CD4-positive, CD25-positive, alpha-beta regulatory T cell (primary cell): ENCODE data around the gene TNP1. TPM values are rescaled to one million over a fixed set of nuclear protein-coding genes. Genes with fewer than 3 reads are reported as not detected.

Source experiments
- ATAC-seq, 2 donors: fragments of 150-1000 bp; cut with Tn5 transposase; one replicate each; pipeline ENCODE4 v1.10.0; 2021; ENCODE audit warnings: low read depth in 2 of 2, moderate number of reproducible peaks in 2 of 2, moderate library complexity in 1 of 2
- DNase-seq, 3 donors: peaks; one replicate each; pipeline versions ENCODE4 v3.0.0 to v3.0.0-alpha.2; 2012 to 2022; ENCODE audit warnings: mixed read lengths in 1 of 3
- H3K27ac ChIP-seq: one replicate; pipeline ENCODE4 v1.7.0; 2013; ENCODE audit warnings: mild to moderate bottlenecking, low read length; ENCODE audit not compliant: insufficient read depth, poor library complexity, severe bottlenecking
- H3K27me3 ChIP-seq: one replicate; pipeline ENCODE4 v1.7.0; 2013; ENCODE audit warnings: low read length; ENCODE audit not compliant: control insufficient read depth, insufficient read depth
- H3K36me3 ChIP-seq: one replicate; pipeline ENCODE4 v1.7.0; 2013; ENCODE audit warnings: mild to moderate bottlenecking, low read length, moderate library complexity; ENCODE audit not compliant: control insufficient read depth, insufficient read depth
- H3K4me1 ChIP-seq: 2 replicates; pipeline ENCODE4 v1.7.0; 2013; ENCODE audit warnings: mild to moderate bottlenecking, low read length; ENCODE audit not compliant: insufficient read depth, control insufficient read depth, poor library complexity, severe bottlenecking
- H3K4me3 ChIP-seq: one replicate; pipeline ENCODE4 v1.7.0; 2013; ENCODE audit warnings: low read depth, mild to moderate bottlenecking, low read length, moderate library complexity
- H3K9me3 ChIP-seq, 2 experiments: 1 replicate in 1 of 2; 2 replicates in 1 of 2; pipeline ENCODE4 v1.7.0; 2013; ENCODE audit warnings: low read length in 2 of 2, mild to moderate bottlenecking in 1 of 2, moderate library complexity in 1 of 2; ENCODE audit not compliant: control insufficient read depth in 2 of 2
- H3K27ac Mint-ChIP-seq, 3 donors: one replicate each; pipeline ENCODE4 v1.8.0; 2020 to 2022; ENCODE audit warnings: mild to moderate bottlenecking in 3 of 3, mixed read lengths in 3 of 3, moderate library complexity in 2 of 3
- H3K27me3 Mint-ChIP-seq: one replicate; pipeline ENCODE4 v1.8.0; 2022; ENCODE audit warnings: mild to moderate bottlenecking, mixed read lengths
- H3K36me3 Mint-ChIP-seq: one replicate; pipeline ENCODE4 v1.8.0; 2020; ENCODE audit warnings: mixed read lengths
- H3K4me1 Mint-ChIP-seq, 4 donors: one replicate each; pipeline ENCODE4 v1.8.0; 2020 to 2022; ENCODE audit warnings: mixed read lengths in 4 of 4, mild to moderate bottlenecking in 1 of 4
- H3K4me3 Mint-ChIP-seq, 4 donors: one replicate each; pipeline ENCODE4 v1.8.0; 2020 to 2022; ENCODE audit warnings: mild to moderate bottlenecking in 4 of 4, mixed read lengths in 4 of 4, moderate library complexity in 3 of 4
- H3K9me3 Mint-ChIP-seq, 7 donors: one replicate each; pipeline ENCODE4 v1.8.0; 2020 to 2022; ENCODE audit warnings: mixed read lengths in 7 of 7, mild to moderate bottlenecking in 3 of 7, moderate library complexity in 2 of 7
- polyA plus RNA-seq, 4 donors: library from polyadenylated mRNA; unstranded; fragments of 300-500 nt; fragmentation: Illumina TruSeq; gene quantifications; one replicate each; pipeline ENCODE4 v1.2.3, GENCODE V29; 2021
- total RNA-seq: library from RNA; stranded (reverse); gene quantifications from one replicate; pipeline ENCODE4 v1.2.3, GENCODE V29; 2022

TNP1 gene, protein sequence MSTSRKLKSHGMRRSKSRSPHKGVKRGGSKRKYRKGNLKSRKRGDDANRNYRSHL
- total RNA-seq = not detected
- not detected for polyA plus RNA-seq

DNA sequence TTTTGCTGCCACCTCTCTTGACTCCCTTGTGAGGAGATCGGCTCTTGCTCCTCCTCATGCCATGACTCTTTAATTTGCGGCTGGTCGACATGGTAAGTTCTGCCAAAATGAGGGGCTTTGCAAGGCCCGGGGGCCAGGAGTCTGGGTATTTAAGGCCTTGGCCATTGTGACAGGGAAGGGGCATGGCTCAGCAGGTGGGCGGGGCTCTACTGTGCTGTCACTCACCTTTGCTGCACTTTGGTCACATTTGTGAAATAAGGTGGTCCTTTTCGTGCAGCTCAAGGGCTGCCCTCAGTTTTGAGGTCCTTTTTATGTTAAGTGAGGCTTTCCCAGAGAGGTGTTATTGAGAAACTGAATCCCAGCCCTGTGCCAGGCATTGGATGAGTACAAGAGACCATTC is at the start of gene TNP1:
TNP1 (minus strand) TSS at position 121 of the 400 bp plus-strand sequence; CDS start at position 91, 30 bp downstream.
- H3K36me3 ChIP-seq = no peaks in the 10 kb centered on the region
- Mint-ChIP-seq H3K27ac (peak within 1 kb of the TSS in 1 of 3 donors; percentile 54), H3K27me3 (no peaks in the 10 kb centered on the region), H3K4me3 (no peak within 1 kb of the TSS), H3K36me3 (no peaks in the 10 kb centered on the region), H3K9me3 (peaks cover 0 to 2% (median 0%) of the 10 kb centered on the region in 7 donors), H3K4me1 (no peaks in the 10 kb centered on the region)
- no peak within 1 kb of the TSS for H3K27ac ChIP-seq
- H3K4me3 ChIP-seq = no peak within 1 kb of the TSS
- no peaks in the 10 kb centered on the region for H3K4me1 ChIP-seq
- DNase-seq (no peak), ATAC-seq (no peak)
- H3K27me3 ChIP-seq = no peaks in the 10 kb centered on the region
- H3K9me3 ChIP-seq = no peaks in the 10 kb centered on the region

DNA sequence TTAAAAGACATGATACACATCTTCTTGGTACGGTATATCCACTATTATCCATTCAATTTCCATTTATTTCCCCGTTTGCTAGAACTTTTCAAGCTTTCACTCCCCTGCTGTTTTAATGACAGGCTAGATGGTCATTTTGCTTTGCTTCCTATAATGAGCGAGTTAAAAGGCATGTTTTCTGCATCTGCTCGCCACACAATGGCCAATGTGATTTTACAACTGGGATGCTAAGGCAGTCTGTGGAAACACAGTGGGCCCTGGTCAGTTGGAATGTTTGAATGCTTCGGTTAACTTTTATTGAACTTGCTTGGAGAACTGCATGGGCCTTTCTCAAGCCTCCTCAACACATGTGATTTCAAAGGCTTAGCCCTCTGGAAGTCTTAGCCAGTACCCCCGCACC is 48.4 kb upstream of the TNP1 start:
- ATAC-seq = no peak
- Mint-ChIP-seq H3K27me3 (no peaks in the 10 kb centered on the region), H3K4me3 (no peak overlapping the region), H3K27ac (no peak overlapping the region), H3K4me1 (no peaks in the 10 kb centered on the region), H3K9me3 (peaks cover 0 to 12% (median 4%) of the 10 kb centered on the region in 7 donors), H3K36me3 (no peaks in the 10 kb centered on the region)
- no peaks in the 10 kb centered on the region for H3K9me3 ChIP-seq
- H3K36me3 ChIP-seq = no peaks in the 10 kb centered on the region
- no peaks in the 10 kb centered on the region for H3K4me1 ChIP-seq
- no peak overlapping the region for H3K27ac ChIP-seq
- H3K4me3 ChIP-seq = no peak overlapping the region
- no peaks in the 10 kb centered on the region for H3K27me3 ChIP-seq
- DNase-seq = no peak

DNA sequence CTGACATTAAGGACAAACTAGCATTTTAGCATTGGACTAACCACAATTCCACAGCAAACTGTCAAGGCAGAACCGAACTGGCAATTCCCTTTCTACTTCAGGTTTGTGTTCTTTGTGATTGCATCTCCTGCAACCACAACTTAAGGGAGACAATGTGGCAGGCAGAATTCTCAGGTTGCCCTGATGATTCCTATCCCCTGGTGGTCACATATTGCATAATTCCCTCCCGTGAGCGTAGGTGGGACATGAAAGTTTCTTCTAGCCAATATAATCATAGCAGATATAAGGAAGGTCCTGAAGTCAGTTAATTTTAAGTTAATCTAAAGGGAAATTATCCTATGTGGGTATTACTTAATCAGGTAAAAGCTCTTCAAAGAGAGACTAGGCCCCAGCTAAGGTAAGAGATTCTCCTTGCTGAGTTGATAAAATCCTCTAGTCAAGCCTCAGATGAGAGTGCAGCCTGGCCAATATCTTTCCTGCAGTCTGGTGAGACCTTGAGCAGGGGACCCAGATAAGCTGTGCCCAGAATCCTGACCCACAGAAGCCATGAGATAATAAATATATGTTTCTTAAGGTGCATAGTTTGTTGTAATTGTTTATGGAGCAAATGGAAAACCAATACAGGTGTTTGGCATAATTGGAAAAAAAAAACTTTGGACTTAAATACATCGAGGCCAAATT is 45.9 kb upstream of the TNP1 start:
- H3K27ac ChIP-seq = no peak overlapping the region
- no peak overlapping the region for H3K4me3 Mint-ChIP-seq
- H3K4me1 ChIP-seq = no peaks in the 10 kb centered on the region
- no peaks in the 10 kb centered on the region for H3K27me3 Mint-ChIP-seq
- H3K9me3 ChIP-seq = peaks cover 0 to 4% of the 10 kb centered on the region in 2 experiments
- no peak for DNase-seq
- H3K27ac Mint-ChIP-seq = no peak overlapping the region
- peaks cover 0 to 23% (median 8%) of the 10 kb centered on the region in 7 donors for H3K9me3 Mint-ChIP-seq
- H3K27me3 ChIP-seq = no peaks in the 10 kb centered on the region
- no peaks in the 10 kb centered on the region for H3K36me3 Mint-ChIP-seq
- no peak overlapping the region for H3K4me3 ChIP-seq
- no peaks in the 10 kb centered on the region for H3K36me3 ChIP-seq
- no peak for ATAC-seq
- no peaks in the 10 kb centered on the region for H3K4me1 Mint-ChIP-seq

DNA sequence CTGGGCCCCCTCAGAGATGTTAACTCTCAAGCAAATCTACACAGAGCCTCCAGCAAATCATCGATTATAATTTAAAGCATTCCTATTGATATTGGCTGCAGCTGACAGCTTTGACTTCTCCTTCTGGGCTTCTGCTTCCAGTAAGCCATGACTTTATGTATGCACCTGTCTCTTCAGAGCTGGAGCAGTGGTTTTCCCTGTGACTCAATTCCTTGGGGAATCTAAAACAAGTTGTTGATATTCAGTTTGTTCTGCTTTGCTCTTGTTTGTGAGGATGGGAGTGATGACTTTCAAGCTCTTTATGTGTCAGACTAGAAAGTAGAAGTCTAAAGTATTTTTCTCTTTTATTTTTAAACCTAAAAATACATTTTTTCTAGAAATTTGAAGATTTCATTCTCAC is 45.1 kb upstream of the TNP1 start:
- H3K27me3 ChIP-seq = no peaks in the 10 kb centered on the region
- H3K27ac ChIP-seq = no peak overlapping the region
- Mint-ChIP-seq H3K36me3 (no peaks in the 10 kb centered on the region), H3K9me3 (peaks cover 0 to 29% (median 8%) of the 10 kb centered on the region in 7 donors), H3K27me3 (no peaks in the 10 kb centered on the region), H3K4me1 (no peaks in the 10 kb centered on the region), H3K4me3 (no peak overlapping the region), H3K27ac (no peak overlapping the region)
- DNase-seq (no peak), ATAC-seq (no peak)
- H3K4me1 ChIP-seq = no peaks in the 10 kb centered on the region
- H3K4me3 ChIP-seq = no peak overlapping the region
- peaks cover 0 to 4% of the 10 kb centered on the region in 2 experiments for H3K9me3 ChIP-seq
- H3K36me3 ChIP-seq = no peaks in the 10 kb centered on the region

DNA sequence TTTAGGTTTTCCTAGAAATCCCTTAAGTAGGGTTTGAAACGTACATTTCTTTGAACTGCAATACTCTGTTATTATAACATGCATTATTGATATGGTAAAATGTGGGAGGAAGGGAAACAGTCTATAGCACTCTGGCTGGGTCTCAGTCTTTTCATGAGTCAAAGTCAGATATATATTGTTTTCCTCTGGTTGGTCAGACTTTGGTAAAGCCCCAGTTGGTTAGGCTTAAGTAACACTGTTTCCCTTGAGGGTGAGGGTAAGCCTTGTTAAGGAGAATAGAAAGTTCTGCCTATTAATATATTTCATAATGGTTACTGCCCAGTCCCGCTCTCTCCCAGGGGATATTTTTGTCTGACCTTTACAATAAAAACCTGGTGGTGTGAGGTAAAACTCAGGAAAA is 44.7 kb upstream of the TNP1 start:
- Histone ChIP-seq H3K36me3 (no peaks in the 10 kb centered on the region), H3K27ac (no peak overlapping the region), H3K27me3 (no peaks in the 10 kb centered on the region), H3K4me3 (no peak overlapping the region), H3K4me1 (no peaks in the 10 kb centered on the region), H3K9me3 (peaks cover 0 to 4% of the 10 kb centered on the region in 2 experiments)
- Mint-ChIP-seq H3K27ac (no peak overlapping the region), H3K9me3 (peaks cover 0 to 30% (median 8%) of the 10 kb centered on the region in 7 donors), H3K27me3 (peaks cover 3% of the 10 kb centered on the region), H3K4me3 (no peak overlapping the region), H3K36me3 (no peaks in the 10 kb centered on the region), H3K4me1 (no peaks in the 10 kb centered on the region)
- ATAC-seq (no peak), DNase-seq (no peak)

DNA sequence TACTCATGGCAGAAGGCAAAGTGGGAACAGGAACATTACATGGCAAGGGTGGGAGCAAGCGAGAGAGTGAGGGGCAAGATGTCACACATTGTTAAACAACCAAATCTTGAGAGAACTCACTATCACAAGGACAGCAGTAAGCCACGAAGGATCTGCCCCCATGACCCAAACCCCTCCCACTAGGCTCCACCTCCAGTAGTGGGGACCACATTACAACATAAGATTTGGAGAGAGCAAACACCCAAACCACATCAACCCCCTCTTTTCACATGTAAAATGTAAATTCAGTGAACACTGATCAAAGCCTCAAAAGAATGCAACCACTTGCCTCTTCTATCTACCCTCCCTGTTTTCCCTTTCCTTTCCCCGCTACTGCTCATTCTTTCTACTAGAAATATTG is 43.6 kb upstream of the TNP1 start:
- peaks cover 0 to 30% (median 8%) of the 10 kb centered on the region in 7 donors for H3K9me3 Mint-ChIP-seq
- H3K36me3 Mint-ChIP-seq = no peaks in the 10 kb centered on the region
- H3K4me1 Mint-ChIP-seq = no peaks in the 10 kb centered on the region

DNA sequence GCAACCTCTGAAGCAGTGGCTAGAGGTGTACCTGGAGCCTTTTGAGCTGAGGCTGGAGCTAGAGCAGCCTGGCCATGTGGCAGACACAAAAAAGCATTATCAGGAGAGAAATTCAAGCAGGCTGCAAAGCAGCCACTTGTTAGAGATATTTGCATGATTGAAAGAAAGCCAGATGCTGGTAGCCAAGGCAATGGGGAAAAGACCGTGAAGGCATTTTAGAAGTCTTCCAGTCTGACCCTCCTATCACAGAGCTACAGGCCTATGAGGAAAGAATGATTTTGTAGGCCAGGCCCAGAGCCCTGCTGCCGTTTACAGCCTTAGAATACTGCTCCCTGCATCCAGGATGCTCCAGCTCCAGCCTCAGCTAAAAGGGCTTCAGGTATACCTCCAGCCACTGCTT is 41.4 kb upstream of the TNP1 start:
- Histone ChIP-seq H3K4me1 (no peaks in the 10 kb centered on the region), H3K9me3 (peaks cover 0 to 4% of the 10 kb centered on the region in 2 experiments), H3K27ac (no peak overlapping the region), H3K27me3 (no peaks in the 10 kb centered on the region), H3K4me3 (no peak overlapping the region), H3K36me3 (no peaks in the 10 kb centered on the region)
- H3K27ac Mint-ChIP-seq = no peak overlapping the region
- ATAC-seq (no peak), DNase-seq (no peak)
- H3K36me3 Mint-ChIP-seq = no peaks in the 10 kb centered on the region
- no peak overlapping the region for H3K4me3 Mint-ChIP-seq
- no peaks in the 10 kb centered on the region for H3K4me1 Mint-ChIP-seq
- peaks cover 5% of the 10 kb centered on the region for H3K27me3 Mint-ChIP-seq
- H3K9me3 Mint-ChIP-seq = peaks cover 0 to 30% (median 8%) of the 10 kb centered on the region in 7 donors

More for the DNA sequence above, 43.6 kb upstream of the TNP1 start:
- H3K4me1 ChIP-seq = no peaks in the 10 kb centered on the region
- Mint-ChIP-seq H3K27ac (no peak overlapping the region), H3K4me3 (no peak overlapping the region), H3K27me3 (peaks cover 5% of the 10 kb centered on the region)
- no peak overlapping the region for H3K4me3 ChIP-seq
- H3K9me3 ChIP-seq = peaks cover 0 to 4% of the 10 kb centered on the region in 2 experiments
- no peaks in the 10 kb centered on the region for H3K36me3 ChIP-seq
- ATAC-seq (no peak), DNase-seq (no peak)
- no peak overlapping the region for H3K27ac ChIP-seq
- H3K27me3 ChIP-seq = no peaks in the 10 kb centered on the region

DNA sequence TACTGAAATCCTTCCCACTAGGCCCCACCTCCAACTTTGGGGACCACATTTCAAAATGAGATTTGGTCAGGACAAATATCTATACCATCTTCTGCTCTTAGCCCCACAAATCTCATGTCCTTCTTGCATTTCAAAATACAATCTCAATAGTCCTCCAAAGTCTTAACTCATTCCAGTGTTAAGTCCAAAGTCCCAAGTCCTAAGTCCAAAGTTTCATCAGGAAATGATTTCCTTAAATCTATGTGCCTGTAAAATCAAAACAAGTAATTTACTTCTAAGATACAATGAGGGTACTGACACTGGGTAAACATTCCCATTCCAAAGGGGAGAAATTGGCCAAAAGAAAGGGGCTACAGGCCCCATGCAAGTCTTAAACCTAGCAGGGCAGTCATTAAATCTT is 40.5 kb upstream of the TNP1 start:
- peaks cover 0 to 4% of the 10 kb centered on the region in 2 experiments for H3K9me3 ChIP-seq
- DNase-seq = no peak
- no peaks in the 10 kb centered on the region for H3K36me3 Mint-ChIP-seq
- no peaks in the 10 kb centered on the region for H3K36me3 ChIP-seq
- H3K27me3 ChIP-seq = no peaks in the 10 kb centered on the region
- ATAC-seq = no peak
- no peak overlapping the region for H3K4me3 Mint-ChIP-seq
- peaks cover 5% of the 10 kb centered on the region for H3K27me3 Mint-ChIP-seq
- no peaks in the 10 kb centered on the region for H3K4me1 Mint-ChIP-seq
- peaks cover 0 to 30% (median 9%) of the 10 kb centered on the region in 7 donors for H3K9me3 Mint-ChIP-seq
- H3K4me1 ChIP-seq = no peaks in the 10 kb centered on the region
- H3K27ac Mint-ChIP-seq = no peak overlapping the region
- no peak overlapping the region for H3K4me3 ChIP-seq
- H3K27ac ChIP-seq = no peak overlapping the region
